B cell (primary cell): ENCODE results near the gene TNFRSF12A. TPM values are rescaled to one million over a fixed set of nuclear protein-coding genes. Genes with fewer than 3 reads are reported as not detected.

Source experiments
- ATAC-seq: fragments of 200-7000 bp; cut with Tn5 transposase; one replicate; pipeline ENCODE4 v1.10.0; 2021; ENCODE audit warnings: low read depth, mild to moderate bottlenecking, moderate number of reproducible peaks, moderate library complexity
- CTCF ChIA-PET: fragments of 350-600 bp; sonication (Branson Sonifier 250); formaldehyde crosslinking; loops from one replicate; lab custom pipeline; 2021; ENCODE audit warnings: antibody characterized with exemption, inconsistent platforms; lab: Charles Lee
- POLR2A ChIA-PET: fragments of 350-600 bp; sonication (Branson Sonifier 250); formaldehyde crosslinking; loops from one replicate; lab custom pipeline; 2021; ENCODE audit warnings: antibody characterized with exemption; lab: Charles Lee
- DNase-seq: peaks from one replicate; pipeline ENCODE4 v3.0.0; 2013
- H2AFZ ChIP-seq: 2 replicates; pipeline ENCODE4 v1.6.1; 2012; ENCODE audit warnings: mild to moderate bottlenecking, low read depth, low read length; ENCODE audit not compliant: insufficient read depth, poor library complexity, severe bottlenecking
- H3K27ac ChIP-seq, 2 donors: 1 replicate in 1 of 2; 2 replicates in 1 of 2; pipeline ENCODE4 v1.5.1; 2012 to 2013; ENCODE audit warnings: low read length in 2 of 2, mild to moderate bottlenecking in 2 of 2, moderate library complexity in 1 of 2
- H3K27me3 ChIP-seq, 4 experiments: fragments of 200-600 bp in 1 of 4; sonication (generic) in 1 of 4; replicated peaks in 1 of 4; 1 replicate in 2 of 4; 2 replicates in 2 of 4; pipeline versions ENCODE4 v1.6.1 to v1.7.0; 2013 to 2016; ENCODE audit warnings: low read length in 3 of 4, mild to moderate bottlenecking in 2 of 4, mixed read lengths in 1 of 4, moderate library complexity in 1 of 4; ENCODE audit not compliant: insufficient read depth in 4 of 4, control insufficient read depth in 3 of 4; ENCODE audit errors: control extremely low read depth in 1 of 4
- H3K36me3 ChIP-seq, 2 experiments: replicated peaks in 1 of 2; 1 replicate in 1 of 2; 2 replicates in 1 of 2; pipeline versions ENCODE4 v1.6.1 to v1.7.1; 2013; ENCODE audit warnings: low read length in 1 of 2; ENCODE audit not compliant: insufficient read depth in 2 of 2, control insufficient read depth in 1 of 2; ENCODE audit errors: control extremely low read depth in 1 of 2, extremely low read depth in 1 of 2
- H3K4me1 ChIP-seq, 2 donors: fragments of 200-600 bp in 1 of 2; sonication (generic) in 1 of 2; 1 replicate in 1 of 2; 2 replicates in 1 of 2; pipeline versions ENCODE4 v1.5.1 to v1.6.1; 2013 to 2017; ENCODE audit warnings: low read length in 2 of 2; ENCODE audit not compliant: control insufficient read depth in 2 of 2, insufficient read depth in 2 of 2
- H3K4me2 ChIP-seq: replicated peaks from 2 replicates; pipeline ENCODE3; 2012; ENCODE audit warnings: mild to moderate bottlenecking, low read depth, low read length; ENCODE audit not compliant: poor library complexity, severe bottlenecking
- H3K4me3 ChIP-seq, 5 experiments: fragments of 200-600 bp in 1 of 5; sonication (generic) in 1 of 5; 1 replicate in 3 of 5; 2 replicates in 2 of 5; pipeline versions ENCODE4 v1.5.1 to v1.7.0; 2011 to 2016; ENCODE audit warnings: low read length in 4 of 5, mild to moderate bottlenecking in 4 of 5, low read depth in 2 of 5, control low read depth in 1 of 5, moderate library complexity in 1 of 5; ENCODE audit not compliant: insufficient read depth in 1 of 5; ENCODE audit errors: control extremely low read depth in 1 of 5, extremely low read depth in 1 of 5
- H3K79me2 ChIP-seq: fragments of 200-600 bp; sonication (generic); one replicate; pipeline ENCODE4 v1.6.0; 2016; ENCODE audit warnings: low read length; ENCODE audit not compliant: control insufficient read depth, insufficient read depth
- H3K9ac ChIP-seq: fragments of 200-600 bp; sonication (generic); 2 replicates; pipeline ENCODE4 v1.6.1; 2017; ENCODE audit warnings: mild to moderate bottlenecking, low read length, moderate library complexity
- H3K9me3 ChIP-seq, 3 donors: one replicate each; pipeline versions ENCODE4 v1.6.1 to v1.7.1; 2013; ENCODE audit warnings: low read length in 2 of 3; ENCODE audit not compliant: control insufficient read depth in 2 of 3, insufficient read depth in 1 of 3; ENCODE audit errors: control extremely low read depth in 1 of 3
- H4K20me1 ChIP-seq: 2 replicates; pipeline ENCODE4 v1.6.0; 2012; ENCODE audit warnings: mild to moderate bottlenecking, low read length; ENCODE audit not compliant: insufficient read depth, control insufficient read depth, poor library complexity, severe bottlenecking
- H3K27ac Mint-ChIP-seq: one replicate; pipeline ENCODE4 v1.8.0; 2021; ENCODE audit warnings: mixed read lengths
- H3K27me3 Mint-ChIP-seq: one replicate; pipeline ENCODE4 v1.8.0; 2021; ENCODE audit warnings: mixed read lengths
- H3K4me1 Mint-ChIP-seq: one replicate; pipeline ENCODE4 v1.8.0; 2021; ENCODE audit warnings: mixed read lengths
- H3K4me3 Mint-ChIP-seq: one replicate; pipeline ENCODE4 v1.8.0; 2021; ENCODE audit warnings: mixed read lengths
- H3K9me3 Mint-ChIP-seq: one replicate; pipeline ENCODE4 v1.8.0; 2022; ENCODE audit warnings: mixed read lengths; ENCODE audit not compliant: insufficient read depth
- CTCF ChIP-seq: fragments of 200-600 bp; IDR thresholded peaks from one replicate; pipeline ENCODE4 v1.8.0; 2022; ENCODE audit warnings: antibody characterized with exemption, mild to moderate bottlenecking
- EZH2 ChIP-seq: IDR thresholded peaks from 2 replicates; pipeline ENCODE4 v1.6.1; 2012; ENCODE audit warnings: borderline replicate concordance, low read depth, mild to moderate bottlenecking, moderate library complexity, low read length; ENCODE audit not compliant: insufficient read depth, poor library complexity, severe bottlenecking
- WGBS: methylation state at CpG from one replicate; pipeline ENCODE4 v1.1.5; 2013; ENCODE audit warnings: missing lambda C conversion rate; ENCODE audit not compliant: insufficient coverage; 5-methylcytosine and 5-hydroxymethylcytosine counted together
- intact Hi-C: fragments of 100-400 bp; cut with micrococcal nuclease; formaldehyde crosslinking; loops from one replicate; pipeline ENCODE4 v1.10.0; 2022
- polyA plus RNA-seq: library from polyadenylated mRNA; depleted of rRNA; stranded (reverse); fragments of >200 nt; gene quantifications from 2 replicates; pipeline ENCODE4 v1.2.3, GENCODE V29; 2012
- total RNA-seq, 2 donors: library from RNA; stranded (reverse); fragments of 120-200 nt in 1 of 2; gene quantifications; 1 replicate in 1 of 2; 2 replicates in 1 of 2; pipeline versions ENCODE4 v1.2.3 to v1.2.4, GENCODE V29; 2013 to 2022

TNFRSF12A gene
- total and polyA plus RNA-seq, 2 donors (not counting 1 experiment from before 2014, with no cell fraction given): 0.61 to 1.3 TPM

DNA sequence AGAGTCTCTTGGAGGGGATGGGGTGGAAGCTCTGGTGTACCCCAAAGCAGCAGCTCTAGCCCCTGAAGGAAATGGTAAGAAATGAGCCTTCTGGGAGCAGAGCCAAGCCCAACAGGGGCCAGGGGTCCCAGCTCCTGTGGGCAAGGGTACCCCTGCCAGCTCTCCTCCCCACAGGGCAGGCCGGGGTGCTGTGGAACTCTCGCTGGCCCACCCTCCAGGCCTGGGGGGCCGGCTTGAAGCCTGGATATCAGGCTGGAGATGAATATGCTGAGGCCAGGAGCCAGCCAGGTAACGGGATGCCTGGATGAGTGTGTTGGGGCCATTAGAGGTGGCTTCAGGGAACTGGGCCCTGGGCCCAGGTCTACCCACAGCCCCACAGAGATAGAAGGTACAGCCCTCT lies 19.6 kb upstream of the TNFRSF12A start:
- ATAC-seq: no peak
- Histone ChIP-seq H3K9ac (no peak overlapping the region), H2AFZ (no peak overlapping the region), H3K9me3 (peaks cover 0 to 5% (median 0%) of the 10 kb centered on the region in 3 donors), H3K4me2 (no peak overlapping the region), H4K20me1 (no peaks in the 10 kb centered on the region), H3K4me3 (no peak overlapping the region), H3K36me3 (no peaks in the 10 kb centered on the region), H3K4me1 (peaks cover 3 to 8% of the 10 kb centered on the region in 2 donors), H3K27ac (no peak overlapping the region), H3K27me3 (peaks cover 0 to 8% (median 0%) of the 10 kb centered on the region in 4 experiments), H3K79me2 (no peaks in the 10 kb centered on the region)
- ChIA-PET CTCF (interaction anchor here (9.6 kb wide), 1 partner anchor 29 kb away, joined by 213 read pairs; no protein-coding TSS in a partner anchor), POLR2A (no interaction called here)
- 82% methylated on average over 3 of the region's 4 CpGs for WGBS
- intact Hi-C loops: no loop called here
- Mint-ChIP-seq H3K27me3 (peaks cover 3% of the 10 kb centered on the region), H3K4me3 (no peak overlapping the region), H3K9me3 (no peaks in the 10 kb centered on the region), H3K4me1 (peaks cover 6% of the 10 kb centered on the region), H3K27ac (no peak overlapping the region)
- no peak for TF ChIP-seq CTCF
- TF ChIP-seq EZH2: no peak
- no peak for DNase-seq

GRCh38 chr16:3001316-3001715 lies 18.9 kb upstream of the TNFRSF12A start:
- no peak for ATAC-seq
- Mint-ChIP-seq H3K9me3 (no peaks in the 10 kb centered on the region), H3K4me1 (peaks cover 6% of the 10 kb centered on the region), H3K4me3 (no peak overlapping the region), H3K27ac (peak overlapping the region; percentile 74), H3K27me3 (peaks cover 3% of the 10 kb centered on the region)
- DNase-seq: no peak
- CTCF ChIA-PET: interaction anchor here (9.6 kb wide), 1 partner anchor 28 kb away, joined by 213 read pairs; no protein-coding TSS in a partner anchor
- Histone ChIP-seq H4K20me1 (no peaks in the 10 kb centered on the region), H3K4me1 (peaks cover 3 to 8% of the 10 kb centered on the region in 2 donors), H3K9me3 (peaks cover 0 to 5% (median 0%) of the 10 kb centered on the region in 3 donors), H3K4me2 (no peak overlapping the region), H3K27ac (no peak overlapping the region), H2AFZ (no peak overlapping the region), H3K9ac (no peak overlapping the region), H3K27me3 (peaks cover 0 to 8% (median 0%) of the 10 kb centered on the region in 4 experiments), H3K36me3 (no peaks in the 10 kb centered on the region), H3K79me2 (no peaks in the 10 kb centered on the region), H3K4me3 (no peak overlapping the region)
- intact Hi-C loops: no loop called here
- 76% methylated on average over 11 of the region's 12 CpGs for WGBS
- POLR2A ChIA-PET: no interaction called here
- TF ChIP-seq EZH2 (no peak), CTCF (no peak)
